Stimulated activated naive CD8-positive, alpha-beta T cell treated with anti-CD3 and anti-CD28 coated beads, Interleukin-15, Interleukin-2, amounts not matched to agents 100 ng/mL and 50 ng/mL, for 24 hours (primary cell): Measurements from ENCODE around the gene IER3.

Experiments
- H3K27ac Mint-ChIP-seq: one replicate; pipeline ENCODE4 v1.8.0; 2021; ENCODE audit warnings: mild to moderate bottlenecking, mixed read lengths
- H3K27me3 Mint-ChIP-seq: one replicate; pipeline ENCODE4 v1.8.0; 2021; ENCODE audit warnings: mixed read lengths
- H3K36me3 Mint-ChIP-seq: one replicate; pipeline ENCODE4 v1.8.0; 2021; ENCODE audit warnings: low read depth, mixed read lengths
- H3K4me1 Mint-ChIP-seq: one replicate; pipeline ENCODE4 v1.8.0; 2021; ENCODE audit warnings: low read depth, mixed read lengths
- H3K4me3 Mint-ChIP-seq: one replicate; pipeline ENCODE4 v1.8.0; 2021; ENCODE audit warnings: mild to moderate bottlenecking, mixed read lengths
- H3K9me3 Mint-ChIP-seq: one replicate; pipeline ENCODE4 v1.8.0; 2021; ENCODE audit warnings: mixed read lengths

The IER3 gene

GRCh38 chr6:30743099-30744053 is 971 bp downstream of the IER3 start:
- no peaks in the 10 kb centered on the region for H3K9me3 Mint-ChIP-seq
- no peaks in the 10 kb centered on the region for H3K27me3 Mint-ChIP-seq
- H3K4me3 Mint-ChIP-seq = peak overlapping the region; percentile 99
- H3K36me3 Mint-ChIP-seq = peaks cover 54% of the 10 kb centered on the region
- peak overlapping the region; percentile 99 for H3K27ac Mint-ChIP-seq
- peaks cover 90% of the 10 kb centered on the region for H3K4me1 Mint-ChIP-seq

- Mint-ChIP-seq H3K4me1 (peaks cover 88% of the 10 kb centered on the region), H3K27me3 (no peaks in the 10 kb centered on the region), H3K4me3 (peak within 1 kb of the TSS; percentile 99), H3K9me3 (peaks cover 2% of the 10 kb centered on the region), H3K36me3 (peaks cover 61% of the 10 kb centered on the region), H3K27ac (peak within 1 kb of the TSS; percentile 99)
Observed at GRCh38 chr6:30742316-30743098, 1.8 kb downstream of the IER3 start, which contains the start of gene FLOT1. Gene FLOT1 (minus strand): TSS chr6:30742687. CDS start chr6:30742189, 498 bp downstream.

- H3K36me3 Mint-ChIP-seq = peaks cover 67% of the 10 kb centered on the region
- peak overlapping the region; percentile 99 for H3K4me3 Mint-ChIP-seq
- H3K4me1 Mint-ChIP-seq = peaks cover 89% of the 10 kb centered on the region
- H3K27ac Mint-ChIP-seq = peak overlapping the region; percentile 89
- H3K27me3 Mint-ChIP-seq = no peaks in the 10 kb centered on the region
- H3K9me3 Mint-ChIP-seq = peaks cover 3% of the 10 kb centered on the region
Observed at GRCh38 chr6:30741789-30742315, 2.5 kb downstream of the IER3 start.

- peaks cover 71% of the 10 kb centered on the region for H3K36me3 Mint-ChIP-seq
- peak overlapping the region; percentile 89 for H3K27ac Mint-ChIP-seq
- peaks cover 92% of the 10 kb centered on the region for H3K4me1 Mint-ChIP-seq
- no peaks in the 10 kb centered on the region for H3K27me3 Mint-ChIP-seq
- peaks cover 3% of the 10 kb centered on the region for H3K9me3 Mint-ChIP-seq
- H3K4me3 Mint-ChIP-seq = peak overlapping the region; percentile 99
Observed at GRCh38 chr6:30741063-30741779, 3.1 kb downstream of the IER3 start.

- Mint-ChIP-seq H3K27ac (peak overlapping the region; percentile 63), H3K36me3 (peaks cover 78% of the 10 kb centered on the region)
Observed at GRCh38 chr6:30740540-30740870, 3.8 kb downstream of the IER3 start.

GRCh38 chr6:30738532-30738931 is 5.8 kb downstream of the IER3 start:
- peak overlapping the region; percentile 45 for H3K4me3 Mint-ChIP-seq
- peaks cover 3% of the 10 kb centered on the region for H3K9me3 Mint-ChIP-seq
- H3K36me3 Mint-ChIP-seq = peaks cover 80% of the 10 kb centered on the region
- no peaks in the 10 kb centered on the region for H3K27me3 Mint-ChIP-seq
- H3K4me1 Mint-ChIP-seq = peaks cover 92% of the 10 kb centered on the region
- peak overlapping the region; percentile 71 for H3K27ac Mint-ChIP-seq

More at GRCh38 chr6:30740540-30740870, 3.8 kb downstream of the IER3 start:
- Mint-ChIP-seq H3K9me3 (peaks cover 3% of the 10 kb centered on the region), H3K27me3 (no peaks in the 10 kb centered on the region), H3K4me3 (peak overlapping the region; percentile 61), H3K4me1 (peaks cover 93% of the 10 kb centered on the region)

- peak overlapping the region; percentile 72 for H3K4me3 Mint-ChIP-seq
- H3K27me3 Mint-ChIP-seq = no peaks in the 10 kb centered on the region
- peaks cover 86% of the 10 kb centered on the region for H3K4me1 Mint-ChIP-seq
- H3K9me3 Mint-ChIP-seq = peaks cover 3% of the 10 kb centered on the region
- H3K36me3 Mint-ChIP-seq = peaks cover 65% of the 10 kb centered on the region
- H3K27ac Mint-ChIP-seq = peak overlapping the region; percentile 95
Observed at GRCh38 chr6:30735668-30736314, 8.6 kb downstream of the IER3 start.

- H3K27me3 Mint-ChIP-seq = no peaks in the 10 kb centered on the region
- peaks cover 66% of the 10 kb centered on the region for H3K4me1 Mint-ChIP-seq
- H3K27ac Mint-ChIP-seq = peak overlapping the region; percentile 45
- H3K9me3 Mint-ChIP-seq = no peaks in the 10 kb centered on the region
- H3K4me3 Mint-ChIP-seq = no peak overlapping the region
- peaks cover 45% of the 10 kb centered on the region for H3K36me3 Mint-ChIP-seq
Observed at GRCh38 chr6:30732237-30732943, 12.0 kb downstream of the IER3 start.

- Mint-ChIP-seq H3K27me3 (no peaks in the 10 kb centered on the region), H3K4me3 (peak overlapping the region; percentile 72), H3K27ac (peak overlapping the region; percentile 16), H3K36me3 (peaks cover 34% of the 10 kb centered on the region), H3K4me1 (peaks cover 54% of the 10 kb centered on the region), H3K9me3 (no peaks in the 10 kb centered on the region)
Observed at GRCh38 chr6:30730601-30731435, 13.5 kb downstream of the IER3 start.

GRCh38 chr6:30727920-30728553 is 16.3 kb downstream of the IER3 start:
- Mint-ChIP-seq H3K27me3 (no peaks in the 10 kb centered on the region), H3K4me3 (no peak overlapping the region), H3K9me3 (no peaks in the 10 kb centered on the region), H3K4me1 (peaks cover 57% of the 10 kb centered on the region), H3K36me3 (peaks cover 42% of the 10 kb centered on the region), H3K27ac (peak overlapping the region; percentile 59)

- Mint-ChIP-seq H3K27ac (peak overlapping the region; percentile 65), H3K36me3 (peaks cover 48% of the 10 kb centered on the region), H3K9me3 (no peaks in the 10 kb centered on the region), H3K27me3 (no peaks in the 10 kb centered on the region), H3K4me3 (no peak overlapping the region), H3K4me1 (peaks cover 53% of the 10 kb centered on the region)
Observed at GRCh38 chr6:30726506-30727413, 17.6 kb downstream of the IER3 start.
